HepG2 (cell line): ENCODE results near the gene ZC3H18. TPM values are rescaled to one million over a fixed set of nuclear protein-coding genes. Genes with fewer than 3 reads are reported as not detected.

ENCODE experiments used
- ATAC-seq: fragments of 200-7000 bp; cut with Tn5 transposase; 3 replicates; pipeline ENCODE4 v1.9.1; 2020; ENCODE audit warnings: mild to moderate bottlenecking, moderate library complexity
- BruUV-seq: library from RNA; stranded (reverse); fragments of 400-500 nt; replicated peaks from 2 replicates; lab custom pipeline; 2021; lab: Mats Ljungman, UMichigan
- CTCF ChIA-PET: fragments of 300-600 bp; formaldehyde crosslinking; extraction: SDS; loops from one replicate; lab custom pipeline; 2021; ENCODE audit warnings: low total read pairs, inconsistent platforms, low intra/inter-chr PET ratio; lab: Yijun Ruan, JAX
- POLR2A ChIA-PET: fragments of 350-600 bp; sonication (Branson Sonifier 250); formaldehyde crosslinking; loops from one replicate; lab custom pipeline; 2020; ENCODE audit warnings: antibody characterized with exemption, inconsistent platforms; lab: Yijun Ruan, JAX
- DNase-seq: peaks from one replicate; pipeline ENCODE4 v3.0.0-alpha.2; 2015; ENCODE audit warnings: low spot score
- FAIRE-seq: peaks from 3 replicates; lab custom pipeline; 2011; peaks lifted over from hg19 to GRCh38; lab: Jason Lieb, UNC
- H2AFZ ChIP-seq: one replicate; pipeline ENCODE4 v1.6.1; 2011; ENCODE audit warnings: low read length, inconsistent platforms
- H3K27ac ChIP-seq: fragments of 300-600 bp; 3 replicates; pipeline ENCODE4 v1.8.0; 2011; ENCODE audit warnings: mixed run types, mild to moderate bottlenecking, mixed read lengths, low read length, inconsistent platforms; ENCODE audit not compliant: insufficient read depth; ENCODE audit errors: extremely low read length
- H3K27me3 ChIP-seq, 2 experiments: fragments of 200-600 bp in 1 of 2; 2 replicates in 1 of 2; 3 replicates in 1 of 2; pipeline versions ENCODE4 v1.6.0 to v1.8.0; 2011; ENCODE audit warnings: low read length in 2 of 2, mild to moderate bottlenecking in 2 of 2, moderate library complexity in 2 of 2, inconsistent platforms in 1 of 2; ENCODE audit not compliant: insufficient read depth in 2 of 2, control insufficient read depth in 1 of 2
- H3K36me3 ChIP-seq, 2 experiments: fragments of 200-600 bp in 1 of 2; replicated peaks in 1 of 2; 2 replicates in 1 of 2; 3 replicates in 1 of 2; pipeline versions ENCODE4 v1.5.1 to v1.8.0; 2011; ENCODE audit warnings: low read length in 2 of 2, inconsistent platforms in 1 of 2; ENCODE audit not compliant: insufficient read depth in 2 of 2, control insufficient read depth in 1 of 2
- H3K4me1 ChIP-seq: 2 replicates; pipeline ENCODE4 v1.5.1; 2012; ENCODE audit warnings: low read length, inconsistent platforms; ENCODE audit not compliant: insufficient read depth
- H3K4me2 ChIP-seq: 2 replicates; pipeline ENCODE4 v1.6.0; 2011; ENCODE audit warnings: low read depth, low read length, inconsistent platforms
- H3K4me3 ChIP-seq, 3 experiments: fragments of 200-600 bp in 1 of 3; sonication (generic), shearing (Covaris generic) in 1 of 3; replicated peaks in 1 of 3; 2 replicates each; pipeline ENCODE4 v1.5.1; 2011 to 2016; ENCODE audit warnings: low read length in 3 of 3, inconsistent platforms in 2 of 3, low read depth in 2 of 3, mild to moderate bottlenecking in 2 of 3, control low read depth in 1 of 3, mixed read lengths in 1 of 3; ENCODE audit not compliant: insufficient read depth in 1 of 3
- H3K79me2 ChIP-seq: one replicate; pipeline ENCODE4 v1.6.1; 2011; ENCODE audit warnings: low read length, inconsistent platforms; ENCODE audit not compliant: insufficient read depth
- H3K9ac ChIP-seq: 2 replicates; pipeline ENCODE4 v1.6.0; 2011; ENCODE audit warnings: mild to moderate bottlenecking, low read depth, low read length, inconsistent platforms; ENCODE audit not compliant: insufficient read depth
- H3K9me3 ChIP-seq: 2 replicates; pipeline ENCODE4 v1.5.1; 2012; ENCODE audit warnings: mild to moderate bottlenecking, low read length
- H4K20me1 ChIP-seq: 2 replicates; pipeline ENCODE4 v1.6.0; 2011; ENCODE audit warnings: inconsistent platforms, mild to moderate bottlenecking, low read length, moderate library complexity; ENCODE audit not compliant: insufficient read depth
- CBX5 ChIP-seq: sonication (generic); formaldehyde crosslinking; IDR thresholded peaks from 2 replicates; pipeline ENCODE4 v1.4.0; 2020; ENCODE audit warnings: missing genetic modification reagents, borderline replicate concordance
- CEBPG ChIP-seq: IDR thresholded peaks from 2 replicates; pipeline ENCODE4 v1.6.1; 2016
- DNMT1 ChIP-seq: sonication (generic); formaldehyde crosslinking; IDR thresholded peaks from 2 replicates; pipeline ENCODE4 v1.5.1; 2020; ENCODE audit warnings: mild to moderate bottlenecking, missing genetic modification reagents
- FOXK2 ChIP-seq: fragments of 450-650 bp; IDR thresholded peaks from 2 replicates; pipeline ENCODE4 v1.6.1; 2016
- MED8 ChIP-seq: sonication (generic); formaldehyde crosslinking; IDR thresholded peaks from 2 replicates; pipeline ENCODE4 v1.8.1; 2023; ENCODE audit warnings: mild to moderate bottlenecking, missing genetic modification reagents; ENCODE audit not compliant: insufficient replicate concordance
- NFE2L1 ChIP-seq: sonication (generic); formaldehyde crosslinking; IDR thresholded peaks from 2 replicates; pipeline ENCODE4 v1.4.0; 2020; ENCODE audit warnings: missing genetic modification reagents, mild to moderate bottlenecking, borderline replicate concordance
- POLR2A ChIP-seq, 2 experiments: IDR thresholded peaks; 2 replicates each; pipeline ENCODE4 v1.6.1; 2011; ENCODE audit warnings: low read depth in 2 of 2, low read length in 2 of 2, mild to moderate bottlenecking in 1 of 2, moderate library complexity in 1 of 2; ENCODE audit not compliant: insufficient read depth in 1 of 2
- PRPF4 ChIP-seq: fragments of 200-400 bp; formaldehyde crosslinking; IDR thresholded peaks from 2 replicates; pipeline ENCODE4 v1.6.1; 2016; ENCODE audit warnings: low read length, low read depth; ENCODE audit not compliant: poor library complexity, severe bottlenecking
- RFXAP ChIP-seq: sonication (generic); formaldehyde crosslinking; IDR thresholded peaks from 2 replicates; pipeline ENCODE4 v1.4.0; 2020; ENCODE audit warnings: missing genetic modification reagents, borderline replicate concordance
- ZC3H13 ChIP-seq: sonication (generic); formaldehyde crosslinking; IDR thresholded peaks from 2 replicates; pipeline ENCODE4 v1.8.1; 2023; ENCODE audit warnings: mild to moderate bottlenecking, missing genetic modification reagents, moderate library complexity
- ZNF256 ChIP-seq: sonication (generic); formaldehyde crosslinking; conservative IDR thresholded peaks from 2 replicates; pipeline ENCODE4 v1.4.0; 2020; ENCODE audit warnings: missing genetic modification reagents
- ZNF282 ChIP-seq: fragments of 450-650 bp; IDR thresholded peaks from 2 replicates; pipeline ENCODE4 v1.6.1; 2018; ENCODE audit not compliant: partially characterized antibody
- ZNF329 ChIP-seq: sonication (generic); formaldehyde crosslinking; IDR thresholded peaks from 2 replicates; pipeline ENCODE4 v1.9.0; 2021; ENCODE audit warnings: low read depth, mild to moderate bottlenecking, missing genetic modification reagents
- ZNF367 ChIP-seq: sonication (generic); formaldehyde crosslinking; IDR thresholded peaks from 2 replicates; pipeline ENCODE4 v1.4.0; 2020; ENCODE audit warnings: missing genetic modification reagents, borderline replicate concordance
- ZNF547 ChIP-seq: sonication (generic); formaldehyde crosslinking; IDR thresholded peaks from 2 replicates; pipeline ENCODE4 v1.5.1; 2020; ENCODE audit warnings: mild to moderate bottlenecking, missing genetic modification reagents
- ZNF687 ChIP-seq: sonication (generic); formaldehyde crosslinking; IDR thresholded peaks from 2 replicates; pipeline ENCODE4 v1.5.1; 2020; ENCODE audit warnings: mild to moderate bottlenecking, missing genetic modification reagents, moderate library complexity
- ZSCAN25 ChIP-seq: sonication (generic); formaldehyde crosslinking; IDR thresholded peaks from 2 replicates; pipeline ENCODE4 v1.8.0; 2022; ENCODE audit warnings: mild to moderate bottlenecking, missing genetic modification reagents
- WGBS: methylation state at CpG from one replicate; pipeline ENCODE4 v1.1.6; 2017; ENCODE audit warnings: low lambda C conversion rate; 5-methylcytosine and 5-hydroxymethylcytosine counted together
- in situ Hi-C: cut with HindIII; loops from 2 replicates; pipeline ENCODE4 v1.10.0; 2017; ENCODE audit warnings: low pct_unique_long_range_greater_than_20kb; ENCODE audit not compliant: extremely low pct_ligation_motif_present
- intact Hi-C: fragments of 100-400 bp; cut with micrococcal nuclease; formaldehyde crosslinking; loops from one replicate; pipeline ENCODE4 v1.10.0; 2022; ENCODE audit not compliant: unreplicated experiment
- polyA plus RNA-seq, 8 experiments: library from polyadenylated mRNA; depleted of rRNA in 3 of 8; stranded (reverse) in 7 of 8; unstranded in 1 of 8; fragments of >200 nt; fragmentation: Illumina TruSeq in 4 of 8; extraction: Trizol in 4 of 8; gene quantifications; 2 replicates each; pipeline versions ENCODE4 v1.2.1 to v1.2.3, GENCODE V29; 2011 to 2016; ENCODE audit warnings: low read depth in 4 of 8, missing spikeins in 1 of 8, mixed read lengths in 1 of 8; ENCODE audit not compliant: insufficient read depth in 1 of 8
- total RNA-seq, 5 experiments: library from RNA; depleted of rRNA; stranded (reverse); fragments of >200 nt; fragmentation: Illumina TruSeq; extraction: Trizol; gene quantifications; 2 replicates each; pipeline ENCODE4 v1.2.3, GENCODE V29; 2016; ENCODE audit warnings: low read depth in 1 of 5
- TF ChIP-seq, protein P1 (sequence below): sonication (generic); formaldehyde crosslinking; IDR thresholded peaks from 2 replicates; pipeline ENCODE4 v1.4.0; 2020; ENCODE audit warnings: missing genetic modification reagents, low read depth, mild to moderate bottlenecking, borderline replicate concordance
- TF ChIP-seq, protein P2 (sequence below): sonication (generic); formaldehyde crosslinking; IDR thresholded peaks from 2 replicates; pipeline ENCODE4 v1.5.1; 2020; ENCODE audit warnings: mild to moderate bottlenecking, missing genetic modification reagents

Gene ZC3H18
- total and polyA plus RNA-seq, 2 of the 13 experiments (the other 11 are each of a cell fraction or from before 2014, with no cell fraction given) = 11.2 to 27.4 TPM

- ChIA-PET CTCF (no interaction called here), POLR2A (interaction anchor here (1.3 to 1.7 kb wide), 2 partner anchors 33 to 47 kb away, joined by 5 read pairs; partner anchors contain the start of gene ZC3H18)
- Histone ChIP-seq H3K36me3 (peaks cover 16 to 46% of the 10 kb centered on the region in 2 experiments), H3K27me3 (no peaks in the 10 kb centered on the region), H3K9me3 (no peaks in the 10 kb centered on the region), H3K79me2 (peaks cover 15% of the 10 kb centered on the region), H3K9ac (no peak overlapping the region), H3K4me3 (no peak overlapping the region), H4K20me1 (peaks cover 8% of the 10 kb centered on the region; the same call in 1 of the 2 replicates), H3K4me1 (peaks cover 36% of the 10 kb centered on the region), H3K27ac (no peak overlapping the region), H3K4me2 (no peak overlapping the region), H2AFZ (no peak overlapping the region)
- no peak for FAIRE-seq
- BruUV-seq = no TSS peak
- DNase-seq = no peak
- intact Hi-C loops = no loop called here
- ATAC-seq = no peak
- TF ChIP-seq CBX5 (CRISPR knock-in tag) (no peak), NFE2L1 (CRISPR knock-in tag) (no peak), ZNF547 (no peak), ZNF367 (no peak), CEBPG (CRISPR knock-in tag) (no peak), ZSCAN25 (CRISPR knock-in tag) (no peak), DNMT1 (CRISPR knock-in tag) (no peak), ZNF329 (CRISPR knock-in tag) (no peak), FOXK2 (no peak), ZNF256 (CRISPR knock-in tag) (no peak), ZNF687 (CRISPR knock-in tag) (no peak), ZC3H13 (CRISPR knock-in tag) (no peak), RFXAP (CRISPR knock-in tag) (no peak), ZNF282 (no peak), MED8 (CRISPR knock-in tag) (no peak), PRPF4 (no peak), POLR2A (IDR thresholded peaks at IDR 0.05; ENCODE audit: insufficient read depth in 1 of 2, low read depth in 2 of 2, low read length in 2 of 2) (no peak)
- TF ChIP-seq, protein P1, sequence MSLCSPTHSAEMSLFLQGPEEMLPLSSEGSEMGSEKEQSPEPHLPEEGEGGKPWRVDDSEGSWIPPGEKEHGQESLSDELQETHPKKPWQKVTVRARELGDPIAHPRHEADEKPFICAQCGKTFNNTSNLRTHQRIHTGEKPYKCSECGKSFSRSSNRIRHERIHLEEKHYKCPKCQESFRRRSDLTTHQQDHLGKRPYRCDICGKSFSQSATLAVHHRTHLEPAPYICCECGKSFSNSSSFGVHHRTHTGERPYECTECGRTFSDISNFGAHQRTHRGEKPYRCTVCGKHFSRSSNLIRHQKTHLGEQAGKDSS (CRISPR knock-in tag) = no peak
- TF ChIP-seq, protein P2, sequence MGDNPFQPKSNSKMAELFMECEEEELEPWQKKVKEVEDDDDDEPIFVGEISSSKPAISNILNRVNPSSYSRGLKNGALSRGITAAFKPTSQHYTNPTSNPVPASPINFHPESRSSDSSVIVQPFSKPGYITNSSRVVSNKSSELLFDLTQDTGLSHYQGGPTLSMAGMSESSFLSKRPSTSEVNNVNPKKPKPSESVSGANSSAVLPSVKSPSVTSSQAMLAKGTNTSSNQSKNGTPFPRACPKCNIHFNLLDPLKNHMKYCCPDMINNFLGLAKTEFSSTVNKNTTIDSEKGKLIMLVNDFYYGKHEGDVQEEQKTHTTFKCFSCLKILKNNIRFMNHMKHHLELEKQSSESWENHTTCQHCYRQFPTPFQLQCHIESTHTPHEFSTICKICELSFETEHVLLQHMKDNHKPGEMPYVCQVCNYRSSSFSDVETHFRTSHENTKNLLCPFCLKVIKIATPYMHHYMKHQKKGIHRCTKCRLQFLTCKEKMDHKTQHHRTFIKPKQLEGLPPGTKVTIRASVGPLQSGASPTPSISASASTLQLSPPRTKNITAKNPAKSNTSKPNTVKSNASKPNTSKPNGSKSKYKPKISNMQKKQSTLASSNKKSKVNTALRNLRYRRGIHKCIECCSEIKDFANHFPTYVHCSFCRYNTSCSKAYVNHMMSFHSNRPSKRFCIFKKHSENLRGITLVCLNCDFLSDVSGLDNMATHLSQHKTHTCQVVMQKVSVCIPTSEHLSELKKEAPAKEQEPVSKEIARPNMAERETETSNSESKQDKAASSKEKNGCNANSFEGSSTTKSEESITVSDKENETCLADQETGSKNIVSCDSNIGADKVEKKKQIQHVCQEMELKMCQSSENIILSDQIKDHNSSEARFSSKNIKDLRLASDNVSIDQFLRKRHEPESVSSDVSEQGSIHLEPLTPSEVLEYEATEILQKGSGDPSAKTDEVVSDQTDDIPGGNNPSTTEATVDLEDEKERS (CRISPR knock-in tag) = no peak
- in situ Hi-C loops = no loop called here
- 96% methylated on average over 11 of the region's 12 CpGs for WGBS
Observed at GRCh38 chr16:88616736-88617135, 46.5 kb downstream of the ZC3H18 start.
